ENCODE results near the gene CES3.
"Not testable (repeated sequence)": the region's sequence is repeated elsewhere in the genome, so short reads cannot be mapped to it uniquely, and the experiment has no call there.

Gene CES3

DNA sequence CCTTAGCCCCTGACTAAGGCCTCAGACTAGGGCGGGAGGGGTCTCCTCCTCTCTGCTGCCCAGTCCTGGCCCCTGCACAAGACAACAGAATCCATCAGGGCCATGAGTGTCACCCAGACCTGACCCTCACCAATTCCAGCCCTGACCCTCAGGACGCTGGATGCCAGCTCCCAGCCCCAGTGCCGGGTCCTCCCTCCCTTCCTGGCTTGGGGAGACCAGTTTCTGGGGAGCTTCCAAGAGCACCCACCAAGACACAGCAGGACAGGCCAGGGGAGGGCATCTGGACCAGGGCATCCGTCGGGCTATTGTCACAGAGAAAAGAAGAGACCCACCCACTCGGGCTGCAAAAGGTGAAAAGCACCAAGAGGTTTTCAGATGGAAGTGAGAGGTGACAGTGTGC lies 12.7 kb downstream of the CES3 start:
- FAIRE-seq = no peak

- not testable (repeated sequence) for FAIRE-seq
Measured at GRCh38 chr16:66974156-66974931, 13.3 kb downstream of the CES3 start.

- not testable (repeated sequence) for FAIRE-seq
Measured at GRCh38 chr16:66974932-66975246, 13.8 kb downstream of the CES3 start.

DNA sequence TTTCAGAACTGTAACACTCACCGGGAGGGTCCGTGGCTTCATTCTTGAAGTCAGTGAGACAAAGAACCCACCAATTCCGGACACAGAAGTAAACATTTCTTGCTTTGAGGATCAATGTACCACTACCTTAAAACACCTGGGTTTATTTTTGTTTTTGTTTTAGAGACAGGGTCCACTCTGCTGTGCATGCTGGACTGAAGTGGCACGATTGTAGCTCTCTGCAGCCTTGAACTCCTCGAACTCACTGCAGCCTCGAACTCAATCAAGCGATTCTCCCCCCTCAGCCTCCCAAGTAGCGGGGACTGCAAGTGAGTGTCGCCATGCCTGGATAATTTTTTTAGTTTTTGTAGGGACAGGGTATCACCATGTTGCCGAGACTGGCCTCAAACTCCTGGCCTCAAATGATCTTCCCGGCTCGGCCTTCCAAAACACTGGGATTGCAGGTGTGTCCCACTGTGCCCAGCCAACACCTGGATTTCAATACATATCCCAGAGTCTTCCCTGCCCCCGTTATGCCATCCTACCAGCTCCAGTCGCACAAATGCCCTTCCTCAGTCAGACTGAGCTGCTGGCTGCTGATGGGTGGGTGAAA lies 14.3 kb downstream of the CES3 start:
- no peak for FAIRE-seq

DNA sequence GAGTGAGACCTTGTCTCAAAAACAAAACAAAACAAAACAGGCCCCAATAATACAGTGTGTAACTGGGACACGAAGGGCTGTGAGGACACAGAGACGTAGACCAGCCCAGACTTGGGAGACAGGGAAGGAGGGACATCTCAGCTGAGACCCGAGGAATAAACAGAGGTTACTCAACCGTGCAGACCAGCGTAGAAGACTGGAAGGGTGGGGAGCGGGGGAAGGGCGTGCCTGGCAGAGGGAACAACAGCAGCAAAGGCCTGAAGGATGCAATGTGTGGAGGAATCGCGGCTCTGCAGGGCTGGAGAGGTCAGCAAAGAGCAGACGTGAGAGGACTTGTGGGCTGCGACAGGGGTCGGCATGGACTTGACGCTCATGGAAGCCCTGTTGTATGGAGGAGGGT lies 15.7 kb downstream of the CES3 start:
- FAIRE-seq = no peak

DNA sequence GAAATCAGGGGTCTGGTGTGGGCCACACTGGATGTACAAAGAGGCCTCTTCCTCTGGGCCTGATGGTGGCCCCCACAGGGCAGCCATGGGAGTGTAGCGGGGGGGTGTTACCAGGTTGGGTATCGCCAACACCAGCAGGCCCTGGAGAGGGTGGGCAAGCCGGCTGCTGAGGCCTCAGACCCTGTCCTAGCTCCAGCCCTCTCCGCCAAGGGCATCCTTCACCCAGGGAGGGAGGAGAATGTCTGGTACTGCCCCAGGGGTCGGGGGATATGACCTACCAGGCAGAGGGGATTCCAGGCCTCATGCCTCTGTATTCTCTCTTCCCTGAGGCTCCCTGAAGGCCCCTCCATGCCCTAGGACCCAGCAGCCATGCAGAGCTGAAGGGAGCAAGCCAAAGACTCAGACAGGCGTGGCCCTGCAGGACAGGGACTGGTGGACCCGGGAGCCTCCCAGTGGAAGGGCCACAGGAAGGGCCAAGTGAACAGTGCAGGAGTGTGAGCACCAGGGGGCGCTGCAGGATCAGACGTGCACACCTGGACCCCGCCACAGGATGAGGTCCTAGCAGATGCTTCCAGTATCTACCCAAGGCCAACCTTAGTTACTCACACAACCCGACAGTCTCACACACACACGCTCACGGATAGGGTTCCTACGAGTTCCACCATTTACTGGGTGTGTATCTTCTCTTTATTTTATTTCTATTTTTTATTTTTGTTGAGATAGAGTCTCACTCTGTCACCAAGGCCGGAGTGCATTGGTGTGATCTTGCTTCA lies 16.5 kb downstream of the CES3 start:
- no peak for FAIRE-seq

DNA sequence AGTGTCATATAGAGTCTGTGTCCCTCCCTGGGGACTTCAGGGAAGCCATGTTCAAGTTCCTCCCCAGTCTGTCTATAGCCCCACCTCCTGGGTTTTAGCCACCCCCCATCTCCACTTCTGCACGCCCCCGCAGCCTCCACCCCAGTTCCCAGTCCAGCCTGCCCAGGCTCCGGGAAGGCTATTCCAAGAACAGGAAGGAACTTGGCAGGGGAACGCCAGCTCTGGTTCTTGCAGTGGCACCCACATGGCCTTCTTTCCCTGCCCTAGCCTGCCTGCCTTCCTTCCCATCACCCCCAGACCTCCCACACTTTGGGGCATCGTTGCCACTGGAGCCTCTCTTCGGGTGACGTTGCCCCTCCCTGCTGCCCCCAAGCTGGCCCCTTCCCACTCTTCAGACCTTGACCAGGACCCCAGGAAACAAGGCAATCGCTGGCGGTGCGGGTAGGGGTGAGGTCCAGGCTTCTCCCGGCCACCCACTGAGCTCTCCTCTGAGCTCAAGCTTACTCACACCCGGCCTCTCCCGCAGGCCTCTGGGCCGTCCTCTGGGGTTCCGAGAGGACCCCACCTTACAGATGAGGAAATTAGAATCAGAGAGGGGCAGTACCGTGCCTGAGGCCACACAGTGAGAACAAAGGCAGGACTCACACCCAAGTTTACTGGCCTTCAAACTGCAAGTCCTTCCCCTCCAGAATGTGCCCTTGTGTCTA lies 18.1 kb downstream of the CES3 start:
- no peak for FAIRE-seq

GRCh38 chr16:66983033-66983432 lies 22.0 kb downstream of the CES3 start:
- FAIRE-seq = no peak

DNA sequence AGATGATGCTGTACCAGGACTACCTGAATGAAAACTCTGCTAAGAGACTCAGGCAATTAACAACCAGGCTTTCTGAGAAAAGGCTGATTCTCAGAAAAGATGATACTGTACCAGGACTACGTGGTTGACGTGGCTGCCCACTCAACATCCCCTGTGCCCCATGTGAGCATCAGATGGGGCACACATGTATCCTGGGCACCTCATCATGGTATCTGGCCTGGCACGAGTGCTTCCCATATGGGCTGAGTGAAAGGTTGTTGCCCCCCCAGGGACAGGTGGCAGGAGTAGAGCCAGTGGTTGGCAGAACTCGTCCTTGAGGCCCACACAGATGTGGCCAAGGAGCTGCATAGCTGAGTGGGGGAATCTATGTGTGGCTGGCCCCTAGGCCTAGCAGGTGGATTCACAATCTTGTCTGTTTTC lies 23.8 kb downstream of the CES3 start:
- no peak for FAIRE-seq

DNA sequence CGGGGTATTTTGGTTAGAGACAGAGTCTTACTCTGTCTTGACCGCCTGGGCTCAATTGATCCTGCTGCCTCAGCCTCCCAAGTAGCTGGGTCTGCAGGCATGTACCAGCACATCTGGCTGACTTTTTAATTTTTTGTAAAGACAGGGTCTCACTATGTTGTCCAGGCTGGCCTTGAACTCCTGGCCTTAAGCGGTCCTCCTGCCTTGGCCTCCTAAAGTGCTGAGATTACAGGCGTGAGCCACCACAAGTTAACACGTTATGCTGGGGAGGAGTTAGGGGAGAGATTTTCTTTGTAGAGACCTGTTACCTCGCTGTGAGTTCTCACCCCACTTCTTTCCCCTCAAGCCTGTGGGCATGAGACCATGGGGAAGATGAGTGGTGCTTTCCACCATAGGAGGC lies 25.5 kb downstream of the CES3 start:
- no peak for FAIRE-seq

DNA sequence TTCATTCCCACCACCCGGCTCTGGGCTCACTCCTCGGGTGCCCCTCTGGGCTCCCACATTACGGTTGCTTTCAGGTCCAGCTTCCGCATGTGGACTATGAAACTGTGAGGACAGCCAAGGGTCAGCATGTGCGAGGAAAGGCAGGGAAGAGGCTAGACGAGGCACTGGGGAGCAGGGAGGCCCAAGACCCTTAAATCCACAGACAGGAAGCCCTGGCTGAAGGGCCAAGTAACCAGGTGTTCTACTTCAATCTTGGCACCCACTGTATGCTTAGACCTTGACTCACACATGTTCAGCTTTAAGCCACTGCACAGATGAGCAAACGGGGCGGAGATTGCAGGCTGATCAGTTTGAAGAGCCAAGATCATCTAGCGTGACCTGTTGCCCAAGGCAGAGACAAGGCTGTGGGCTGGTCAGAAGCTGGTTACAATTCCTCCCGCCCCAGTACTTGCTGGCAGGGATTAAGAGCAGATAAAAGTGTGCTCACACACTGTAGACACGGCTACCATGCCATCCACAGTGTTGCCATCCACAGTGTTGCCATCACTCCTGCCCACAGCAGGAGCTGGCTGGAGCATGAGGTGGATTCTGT lies 27.2 kb downstream of the CES3 start, which contains the start of gene CES4A:
Gene CES4A, plus strand, starts transcription at position 393 of the 592 bp plus-strand sequence. Its CDS starts 184 bp downstream, at position 577.
- FAIRE-seq = no peak

GRCh38 chr16:66991545-66992077 lies 30.5 kb downstream of the CES3 start:
- no peak for FAIRE-seq

DNA sequence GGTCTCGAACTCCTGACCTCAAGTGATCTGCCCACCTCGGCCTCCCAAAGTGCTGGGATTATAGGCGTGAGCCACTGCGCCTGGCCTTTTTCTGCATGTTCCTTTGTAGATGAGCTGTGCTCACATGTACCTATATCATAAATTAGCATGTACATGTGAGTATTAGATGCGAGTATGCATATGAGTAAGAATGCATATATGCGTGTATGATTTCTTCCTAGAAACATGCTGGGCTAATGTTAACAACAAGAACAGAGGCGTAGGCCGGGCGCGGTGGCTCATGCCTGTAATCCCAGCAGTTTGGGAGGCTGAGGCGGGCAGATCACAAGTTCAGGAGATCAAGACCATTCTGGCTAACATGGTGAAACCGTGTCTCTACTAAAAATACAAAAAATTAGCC lies 32.5 kb downstream of the CES3 start:
- FAIRE-seq = not testable (repeated sequence)

GRCh38 chr16:66996324-66996982 lies 35.4 kb downstream of the CES3 start:
- no peak for FAIRE-seq

- no peak for FAIRE-seq
Measured at GRCh38 chr16:66996983-66997358, 35.9 kb downstream of the CES3 start.

- FAIRE-seq = no peak
Measured at GRCh38 chr16:67000384-67001351, 39.6 kb downstream of the CES3 start.

DNA sequence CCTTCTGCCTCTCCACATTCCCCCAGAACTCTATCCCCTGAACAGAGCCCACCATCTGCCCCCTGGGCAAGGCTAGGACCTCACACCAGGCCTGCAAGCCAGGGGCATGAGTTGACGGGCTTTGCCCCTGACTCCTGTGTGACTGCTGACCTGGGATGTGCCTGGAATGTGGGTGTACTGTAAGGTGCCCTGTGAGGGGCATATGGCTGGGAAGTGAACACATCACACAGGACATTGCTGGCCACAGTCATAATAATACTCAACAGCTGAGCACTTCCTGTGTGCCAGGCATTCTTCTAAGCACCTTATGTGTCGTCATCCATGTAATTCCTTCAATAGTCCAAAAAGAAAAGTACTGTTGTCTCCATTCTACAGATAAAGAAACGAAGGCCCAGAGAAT lies 40.7 kb downstream of the CES3 start:
- no peak for FAIRE-seq

GRCh38 chr16:67006930-67007658 lies 46.0 kb downstream of the CES3 start:
- FAIRE-seq = no peak

DNA sequence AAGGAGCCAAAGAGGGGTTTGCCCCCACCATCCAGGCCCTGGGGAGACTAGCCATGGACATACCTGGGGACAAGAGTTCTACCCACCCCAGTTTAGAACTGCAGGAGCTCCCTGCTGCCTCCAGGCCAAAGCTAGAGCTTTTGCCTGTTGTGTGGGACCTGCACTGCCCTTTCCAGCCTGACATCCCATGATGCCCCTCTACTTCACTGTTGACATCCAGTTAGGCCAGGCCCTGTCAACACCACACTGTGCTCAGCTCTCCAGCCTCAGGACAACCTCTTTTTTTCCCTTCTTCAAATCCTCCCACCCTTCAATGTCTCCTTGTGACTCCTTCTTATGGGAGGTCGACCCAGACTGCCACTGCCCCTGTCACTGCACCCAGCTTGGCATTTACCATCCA lies 48.1 kb downstream of the CES3 start:
- FAIRE-seq = no peak

DNA sequence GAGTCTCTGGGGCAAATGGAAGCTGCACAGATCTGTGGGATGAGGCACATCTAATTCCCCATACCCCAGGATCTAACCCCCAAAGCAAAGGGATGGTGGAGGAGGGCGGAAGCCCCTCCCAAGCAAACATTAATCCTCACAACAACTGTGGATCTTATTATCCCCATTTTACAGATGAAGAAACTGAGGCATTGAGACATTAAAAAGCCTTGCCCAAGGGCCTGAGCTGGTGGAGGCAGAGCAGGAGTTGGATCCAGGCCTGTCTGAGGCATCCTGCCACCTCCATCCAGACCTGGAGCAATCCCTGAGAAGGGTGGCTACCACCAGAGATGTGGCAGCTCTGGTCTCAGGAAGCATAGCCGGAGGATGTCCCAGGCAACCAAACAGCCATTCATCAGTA lies 50.2 kb downstream of the CES3 start:
- FAIRE-seq = no peak
